B cell (primary cell): ENCODE measurements around the gene TGM6. TPM values are rescaled to one million over a fixed set of nuclear protein-coding genes. Genes with fewer than 3 reads are reported as not detected.

ENCODE experiments used
- ATAC-seq: fragments of 200-7000 bp; cut with Tn5 transposase; one replicate; pipeline ENCODE4 v1.10.0; 2021; ENCODE audit warnings: low read depth, mild to moderate bottlenecking, moderate number of reproducible peaks, moderate library complexity
- CTCF ChIA-PET: fragments of 350-600 bp; sonication (Branson Sonifier 250); formaldehyde crosslinking; loops from one replicate; lab custom pipeline; 2021; ENCODE audit warnings: antibody characterized with exemption, inconsistent platforms; lab: Charles Lee
- POLR2A ChIA-PET: fragments of 350-600 bp; sonication (Branson Sonifier 250); formaldehyde crosslinking; loops from one replicate; lab custom pipeline; 2021; ENCODE audit warnings: antibody characterized with exemption; lab: Charles Lee
- DNase-seq: peaks from one replicate; pipeline ENCODE4 v3.0.0; 2013
- H2AFZ ChIP-seq: 2 replicates; pipeline ENCODE4 v1.6.1; 2012; ENCODE audit warnings: mild to moderate bottlenecking, low read depth, low read length; ENCODE audit not compliant: insufficient read depth, poor library complexity, severe bottlenecking
- H3K27ac ChIP-seq, 2 donors: 1 replicate in 1 of 2; 2 replicates in 1 of 2; pipeline ENCODE4 v1.5.1; 2012 to 2013; ENCODE audit warnings: low read length in 2 of 2, mild to moderate bottlenecking in 2 of 2, moderate library complexity in 1 of 2
- H3K27me3 ChIP-seq, 4 experiments: fragments of 200-600 bp in 1 of 4; sonication (generic) in 1 of 4; replicated peaks in 1 of 4; 1 replicate in 2 of 4; 2 replicates in 2 of 4; pipeline versions ENCODE4 v1.6.1 to v1.7.0; 2013 to 2016; ENCODE audit warnings: low read length in 3 of 4, mild to moderate bottlenecking in 2 of 4, mixed read lengths in 1 of 4, moderate library complexity in 1 of 4; ENCODE audit not compliant: insufficient read depth in 4 of 4, control insufficient read depth in 3 of 4; ENCODE audit errors: control extremely low read depth in 1 of 4
- H3K36me3 ChIP-seq, 2 experiments: replicated peaks in 1 of 2; 1 replicate in 1 of 2; 2 replicates in 1 of 2; pipeline versions ENCODE4 v1.6.1 to v1.7.1; 2013; ENCODE audit warnings: low read length in 1 of 2; ENCODE audit not compliant: insufficient read depth in 2 of 2, control insufficient read depth in 1 of 2; ENCODE audit errors: control extremely low read depth in 1 of 2, extremely low read depth in 1 of 2
- H3K4me1 ChIP-seq, 2 donors: fragments of 200-600 bp in 1 of 2; sonication (generic) in 1 of 2; 1 replicate in 1 of 2; 2 replicates in 1 of 2; pipeline versions ENCODE4 v1.5.1 to v1.6.1; 2013 to 2017; ENCODE audit warnings: low read length in 2 of 2; ENCODE audit not compliant: control insufficient read depth in 2 of 2, insufficient read depth in 2 of 2
- H3K4me2 ChIP-seq: replicated peaks from 2 replicates; pipeline ENCODE3; 2012; ENCODE audit warnings: mild to moderate bottlenecking, low read depth, low read length; ENCODE audit not compliant: poor library complexity, severe bottlenecking
- H3K4me3 ChIP-seq, 5 experiments: fragments of 200-600 bp in 1 of 5; sonication (generic) in 1 of 5; 1 replicate in 3 of 5; 2 replicates in 2 of 5; pipeline versions ENCODE4 v1.5.1 to v1.7.0; 2011 to 2016; ENCODE audit warnings: low read length in 4 of 5, mild to moderate bottlenecking in 4 of 5, low read depth in 2 of 5, control low read depth in 1 of 5, moderate library complexity in 1 of 5; ENCODE audit not compliant: insufficient read depth in 1 of 5; ENCODE audit errors: control extremely low read depth in 1 of 5, extremely low read depth in 1 of 5
- H3K79me2 ChIP-seq: fragments of 200-600 bp; sonication (generic); one replicate; pipeline ENCODE4 v1.6.0; 2016; ENCODE audit warnings: low read length; ENCODE audit not compliant: control insufficient read depth, insufficient read depth
- H3K9ac ChIP-seq: fragments of 200-600 bp; sonication (generic); 2 replicates; pipeline ENCODE4 v1.6.1; 2017; ENCODE audit warnings: mild to moderate bottlenecking, low read length, moderate library complexity
- H3K9me3 ChIP-seq, 3 donors: one replicate each; pipeline versions ENCODE4 v1.6.1 to v1.7.1; 2013; ENCODE audit warnings: low read length in 2 of 3; ENCODE audit not compliant: control insufficient read depth in 2 of 3, insufficient read depth in 1 of 3; ENCODE audit errors: control extremely low read depth in 1 of 3
- H4K20me1 ChIP-seq: 2 replicates; pipeline ENCODE4 v1.6.0; 2012; ENCODE audit warnings: mild to moderate bottlenecking, low read length; ENCODE audit not compliant: insufficient read depth, control insufficient read depth, poor library complexity, severe bottlenecking
- H3K27ac Mint-ChIP-seq: one replicate; pipeline ENCODE4 v1.8.0; 2021; ENCODE audit warnings: mixed read lengths
- H3K27me3 Mint-ChIP-seq: one replicate; pipeline ENCODE4 v1.8.0; 2021; ENCODE audit warnings: mixed read lengths
- H3K4me1 Mint-ChIP-seq: one replicate; pipeline ENCODE4 v1.8.0; 2021; ENCODE audit warnings: mixed read lengths
- H3K4me3 Mint-ChIP-seq: one replicate; pipeline ENCODE4 v1.8.0; 2021; ENCODE audit warnings: mixed read lengths
- H3K9me3 Mint-ChIP-seq: one replicate; pipeline ENCODE4 v1.8.0; 2022; ENCODE audit warnings: mixed read lengths; ENCODE audit not compliant: insufficient read depth
- CTCF ChIP-seq: fragments of 200-600 bp; IDR thresholded peaks from one replicate; pipeline ENCODE4 v1.8.0; 2022; ENCODE audit warnings: antibody characterized with exemption, mild to moderate bottlenecking
- EZH2 ChIP-seq: IDR thresholded peaks from 2 replicates; pipeline ENCODE4 v1.6.1; 2012; ENCODE audit warnings: borderline replicate concordance, low read depth, mild to moderate bottlenecking, moderate library complexity, low read length; ENCODE audit not compliant: insufficient read depth, poor library complexity, severe bottlenecking
- WGBS: methylation state at CpG from one replicate; pipeline ENCODE4 v1.1.5; 2013; ENCODE audit warnings: missing lambda C conversion rate; ENCODE audit not compliant: insufficient coverage; 5-methylcytosine and 5-hydroxymethylcytosine counted together
- intact Hi-C: fragments of 100-400 bp; cut with micrococcal nuclease; formaldehyde crosslinking; loops from one replicate; pipeline ENCODE4 v1.10.0; 2022
- polyA plus RNA-seq: library from polyadenylated mRNA; depleted of rRNA; stranded (reverse); fragments of >200 nt; gene quantifications from 2 replicates; pipeline ENCODE4 v1.2.3, GENCODE V29; 2012
- total RNA-seq, 2 donors: library from RNA; stranded (reverse); fragments of 120-200 nt in 1 of 2; gene quantifications; 1 replicate in 1 of 2; 2 replicates in 1 of 2; pipeline versions ENCODE4 v1.2.3 to v1.2.4, GENCODE V29; 2013 to 2022

TGM6 gene
- total and polyA plus RNA-seq, 2 donors (not counting 1 experiment from before 2014, with no cell fraction given), result not detected

- no peaks in the 10 kb centered on the region for H3K27me3 ChIP-seq
- H3K9me3 Mint-ChIP-seq, result peaks cover 5% of the 10 kb centered on the region
- H3K27me3 Mint-ChIP-seq, result peaks cover 14% of the 10 kb centered on the region
- H4K20me1 ChIP-seq, result no peaks in the 10 kb centered on the region
- H3K4me1 Mint-ChIP-seq, result peaks cover 21% of the 10 kb centered on the region
- TF ChIP-seq CTCF (no peak), EZH2 (no peak)
- ChIA-PET CTCF (interaction anchor here (1.0 to 1.2 kb wide), 2 partner anchors 65 to 180 kb away, joined by 3 to 8 read pairs; no protein-coding TSS in a partner anchor), POLR2A (no interaction called here)
- peaks cover 15 to 16% of the 10 kb centered on the region in 2 donors for H3K4me1 ChIP-seq
- H3K27ac Mint-ChIP-seq, result no peak overlapping the region
- 94% methylated on average over 2 of the region's 4 CpGs for WGBS
- no peaks in the 10 kb centered on the region for H3K79me2 ChIP-seq
- H3K9ac ChIP-seq, result no peak overlapping the region
- no peak overlapping the region for H3K4me2 ChIP-seq
- no peak overlapping the region for H3K27ac ChIP-seq
- ATAC-seq, result no peak
- DNase-seq, result no peak
- no peak overlapping the region for H3K4me3 Mint-ChIP-seq
- H3K4me3 ChIP-seq, result no peak overlapping the region
- no peaks in the 10 kb centered on the region for H3K36me3 ChIP-seq
- H3K9me3 ChIP-seq, result peaks cover 2 to 19% (median 7%) of the 10 kb centered on the region in 3 donors
- H2AFZ ChIP-seq, result no peak overlapping the region
- intact Hi-C loops, result no loop called here
Observed at GRCh38 chr20:2387580-2387979, 6.9 kb downstream of the TGM6 start.

- Histone ChIP-seq H3K4me3 (no peak overlapping the region), H2AFZ (peak overlapping the region; percentile 66), H3K27ac (peak overlapping the region in 1 of 2 donors; percentile 60), H3K36me3 (no peaks in the 10 kb centered on the region), H3K27me3 (no peaks in the 10 kb centered on the region), H3K9ac (peak overlapping the region; percentile 4), H3K4me2 (peak overlapping the region; percentile 32), H3K9me3 (peaks cover 2 to 16% (median 7%) of the 10 kb centered on the region in 3 donors), H4K20me1 (no peaks in the 10 kb centered on the region), H3K4me1 (peaks cover 15 to 16% of the 10 kb centered on the region in 2 donors), H3K79me2 (no peaks in the 10 kb centered on the region)
- ChIA-PET CTCF (interaction anchor here (0.6 to 1.8 kb wide), 2 partner anchors 42 to 184 kb away, joined by 3 to 5 read pairs; no protein-coding TSS in a partner anchor), POLR2A (no interaction called here)
- ATAC-seq (peak; percentile 57), DNase-seq (peak; percentile 58)
- intact Hi-C loops, result no loop called here
- peaks cover 21% of the 10 kb centered on the region for H3K4me1 Mint-ChIP-seq
- peak overlapping the region; percentile 64 for H3K27ac Mint-ChIP-seq
- H3K4me3 Mint-ChIP-seq, result peak overlapping the region; percentile 9
- TF ChIP-seq EZH2 (no peak), CTCF (no peak)
- H3K9me3 Mint-ChIP-seq, result peaks cover 5% of the 10 kb centered on the region
- no peaks in the 10 kb centered on the region for H3K27me3 Mint-ChIP-seq
- 59% methylated on average over 7 of the region's 7 CpGs for WGBS
Observed at GRCh38 chr20:2390951-2391675, 10.4 kb downstream of the TGM6 start.
